Neural crest cell (in vitro differentiated cells): ENCODE results near the gene ONECUT1. TPM values are rescaled to one million over a fixed set of nuclear protein-coding genes. Genes with fewer than 3 reads are reported as not detected.

Experiments used
- DNase-seq: peaks from one replicate; pipeline ENCODE4 v3.0.0; 2021; ENCODE audit warnings: low read depth, mixed read lengths, low spot score
- H3K27ac Mint-ChIP-seq: one replicate; pipeline ENCODE4 v1.8.0; 2021; ENCODE audit warnings: mild to moderate bottlenecking, mixed read lengths; ENCODE audit not compliant: unreplicated experiment
- H3K27me3 Mint-ChIP-seq: 2 replicates; pipeline ENCODE4 v1.8.0; 2021; ENCODE audit warnings: low read depth, mild to moderate bottlenecking, mixed read lengths
- H3K36me3 Mint-ChIP-seq: 2 replicates; pipeline ENCODE4 v1.8.0; 2021; ENCODE audit warnings: low read depth, mild to moderate bottlenecking, mixed read lengths
- H3K4me1 Mint-ChIP-seq: 2 replicates; pipeline ENCODE4 v1.8.0; 2021; ENCODE audit warnings: mixed read lengths
- H3K4me3 Mint-ChIP-seq: one replicate; pipeline ENCODE4 v1.8.0; 2021; ENCODE audit warnings: mild to moderate bottlenecking, mixed read lengths
- H3K9me3 Mint-ChIP-seq: 2 replicates; pipeline ENCODE4 v1.8.0; 2021; ENCODE audit warnings: mixed read lengths
- total RNA-seq: library from RNA; stranded (reverse); gene quantifications from 2 replicates; pipeline ENCODE4 v1.2.1, GENCODE V29; 2021
- TF ChIP-seq, protein P1 (sequence below): fragments of 200-600 bp; sonication (generic); conservative IDR thresholded peaks from 2 replicates; pipeline ENCODE4 v1.5.0; 2021; ENCODE audit warnings: antibody characterized with exemption, mild to moderate bottlenecking

The ONECUT1 gene
- total RNA-seq, 1 donor from 2014 or later = 41.6 TPM

DNA sequence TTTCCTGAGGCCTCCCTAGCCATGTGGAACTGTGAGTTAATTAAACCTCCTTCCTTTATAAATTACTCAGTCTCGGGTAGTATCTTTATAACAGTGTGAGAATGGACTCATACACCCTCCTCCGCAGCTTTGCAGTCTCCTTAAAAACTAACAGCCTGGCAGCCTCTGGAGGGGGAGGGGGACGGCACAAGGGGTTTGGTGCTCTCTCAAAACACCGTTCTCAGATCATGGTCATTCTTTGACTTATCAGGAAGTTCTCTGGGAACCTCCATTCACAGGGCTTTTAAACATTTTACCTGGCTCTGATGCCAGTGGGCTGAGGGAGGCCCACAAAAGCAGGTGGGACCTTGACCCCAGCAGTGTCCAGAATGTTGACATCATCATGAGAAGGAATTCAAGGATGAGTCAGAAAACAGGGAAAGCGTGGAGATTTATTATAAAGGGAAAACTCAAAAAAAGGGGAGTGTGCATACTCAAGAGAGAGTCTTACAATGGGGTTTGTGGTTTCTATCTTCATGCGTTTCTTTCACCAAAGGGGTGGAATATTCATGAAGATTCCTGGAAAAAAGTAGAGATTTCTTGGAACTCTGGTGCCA lies 43.9 kb downstream of the ONECUT1 start:
- TF ChIP-seq, protein P1, sequence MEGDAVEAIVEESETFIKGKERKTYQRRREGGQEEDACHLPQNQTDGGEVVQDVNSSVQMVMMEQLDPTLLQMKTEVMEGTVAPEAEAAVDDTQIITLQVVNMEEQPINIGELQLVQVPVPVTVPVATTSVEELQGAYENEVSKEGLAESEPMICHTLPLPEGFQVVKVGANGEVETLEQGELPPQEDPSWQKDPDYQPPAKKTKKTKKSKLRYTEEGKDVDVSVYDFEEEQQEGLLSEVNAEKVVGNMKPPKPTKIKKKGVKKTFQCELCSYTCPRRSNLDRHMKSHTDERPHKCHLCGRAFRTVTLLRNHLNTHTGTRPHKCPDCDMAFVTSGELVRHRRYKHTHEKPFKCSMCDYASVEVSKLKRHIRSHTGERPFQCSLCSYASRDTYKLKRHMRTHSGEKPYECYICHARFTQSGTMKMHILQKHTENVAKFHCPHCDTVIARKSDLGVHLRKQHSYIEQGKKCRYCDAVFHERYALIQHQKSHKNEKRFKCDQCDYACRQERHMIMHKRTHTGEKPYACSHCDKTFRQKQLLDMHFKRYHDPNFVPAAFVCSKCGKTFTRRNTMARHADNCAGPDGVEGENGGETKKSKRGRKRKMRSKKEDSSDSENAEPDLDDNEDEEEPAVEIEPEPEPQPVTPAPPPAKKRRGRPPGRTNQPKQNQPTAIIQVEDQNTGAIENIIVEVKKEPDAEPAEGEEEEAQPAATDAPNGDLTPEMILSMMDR = no peak
- DNase-seq = no peak
- Mint-ChIP-seq H3K36me3 (peaks cover 5% of the 10 kb centered on the region), H3K27me3 (no peaks in the 10 kb centered on the region), H3K4me1 (peaks cover 4% of the 10 kb centered on the region), H3K9me3 (peaks cover 2% of the 10 kb centered on the region), H3K4me3 (no peak overlapping the region), H3K27ac (no peak overlapping the region)

DNA sequence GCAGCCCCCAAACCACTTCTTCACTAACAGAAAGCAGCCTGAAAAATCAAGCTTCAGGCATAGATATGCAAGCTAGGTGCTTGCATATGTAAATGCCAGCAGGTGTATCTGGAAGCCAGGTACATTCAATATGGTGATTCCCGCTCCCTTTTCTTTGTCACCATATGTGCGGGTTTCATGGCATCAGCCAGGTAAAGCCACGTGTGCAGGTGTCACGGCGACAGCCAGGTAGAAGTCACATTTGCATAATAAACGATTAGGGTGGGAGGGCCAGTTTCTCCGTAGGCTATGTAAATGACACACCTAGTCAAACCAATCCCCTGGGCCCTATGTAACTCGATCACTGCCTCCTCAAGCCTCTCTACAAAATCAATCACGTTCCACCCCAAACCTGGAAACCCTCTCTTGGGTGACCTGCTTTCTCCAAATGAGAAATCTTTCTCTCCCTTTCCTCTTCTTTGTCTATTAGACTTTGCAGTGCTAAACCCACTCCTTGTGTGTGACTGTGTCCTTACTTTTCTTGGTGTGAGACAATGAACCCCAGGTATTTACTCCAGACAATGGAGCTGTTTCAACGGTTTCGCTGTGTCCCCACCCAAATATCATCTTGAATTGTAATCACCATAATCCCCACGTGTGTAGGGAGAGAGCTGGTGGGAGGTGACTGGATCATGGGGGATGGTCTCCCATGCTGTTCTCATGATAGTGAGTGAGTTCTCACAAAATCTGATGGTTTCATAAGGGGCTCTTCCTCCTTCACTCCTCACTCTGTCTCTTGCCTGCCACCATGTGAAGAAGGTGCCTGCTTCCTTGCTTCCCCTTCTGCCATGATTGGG lies 44.6 kb downstream of the ONECUT1 start:
- H3K9me3 Mint-ChIP-seq = peaks cover 2% of the 10 kb centered on the region
- H3K27ac Mint-ChIP-seq = no peak overlapping the region
- H3K4me3 Mint-ChIP-seq = no peak overlapping the region
- H3K36me3 Mint-ChIP-seq = peaks cover 2% of the 10 kb centered on the region
- H3K27me3 Mint-ChIP-seq = no peaks in the 10 kb centered on the region
- no peak for DNase-seq
- TF ChIP-seq, protein P1 = no peak
- no peaks in the 10 kb centered on the region for H3K4me1 Mint-ChIP-seq

DNA sequence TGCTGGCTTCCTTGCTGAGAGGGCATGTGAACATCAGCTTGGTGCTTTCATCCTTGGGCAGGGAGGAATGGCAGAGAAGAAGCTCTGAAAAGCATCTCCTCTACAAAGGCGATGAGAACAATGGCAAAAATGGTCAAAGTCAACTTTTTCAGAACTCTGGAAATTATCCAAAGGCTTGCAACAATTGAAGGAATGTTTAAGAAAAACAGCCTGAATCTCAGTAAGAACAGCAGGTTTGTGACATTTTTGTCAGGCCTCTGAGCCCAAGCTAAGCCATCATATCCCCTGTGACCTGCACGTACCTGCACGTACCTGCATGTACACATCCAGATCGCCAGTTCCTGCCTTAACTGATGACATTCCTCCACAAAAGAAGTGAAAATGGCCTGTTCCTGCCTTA lies 51.8 kb downstream of the ONECUT1 start:
- Mint-ChIP-seq H3K4me1 (peaks cover 4% of the 10 kb centered on the region), H3K36me3 (no peaks in the 10 kb centered on the region), H3K27me3 (no peaks in the 10 kb centered on the region), H3K4me3 (no peak overlapping the region), H3K9me3 (no peaks in the 10 kb centered on the region), H3K27ac (no peak overlapping the region)
- TF ChIP-seq, protein P1 = no peak
- DNase-seq = no peak

DNA sequence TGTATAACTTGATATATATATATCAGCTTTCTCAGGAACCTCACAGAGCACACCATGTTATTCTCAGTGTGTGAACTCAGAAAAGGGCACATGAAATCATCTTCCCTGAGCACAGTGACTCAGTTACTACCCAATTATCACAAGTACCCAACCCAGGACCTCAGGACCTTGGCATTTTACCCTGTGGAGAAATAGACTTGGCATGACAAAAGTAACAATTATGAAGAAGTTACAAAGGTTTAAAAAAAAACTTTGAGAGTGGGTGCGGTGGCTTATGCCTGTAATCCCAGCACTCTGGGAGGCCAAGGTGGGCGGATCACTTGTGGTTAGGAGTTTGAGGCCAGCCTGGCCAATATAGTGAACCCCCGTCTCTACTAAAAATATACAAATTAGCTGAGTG lies 52.4 kb downstream of the ONECUT1 start:
- Mint-ChIP-seq H3K4me1 (peaks cover 4% of the 10 kb centered on the region), H3K4me3 (no peak overlapping the region)

DNA sequence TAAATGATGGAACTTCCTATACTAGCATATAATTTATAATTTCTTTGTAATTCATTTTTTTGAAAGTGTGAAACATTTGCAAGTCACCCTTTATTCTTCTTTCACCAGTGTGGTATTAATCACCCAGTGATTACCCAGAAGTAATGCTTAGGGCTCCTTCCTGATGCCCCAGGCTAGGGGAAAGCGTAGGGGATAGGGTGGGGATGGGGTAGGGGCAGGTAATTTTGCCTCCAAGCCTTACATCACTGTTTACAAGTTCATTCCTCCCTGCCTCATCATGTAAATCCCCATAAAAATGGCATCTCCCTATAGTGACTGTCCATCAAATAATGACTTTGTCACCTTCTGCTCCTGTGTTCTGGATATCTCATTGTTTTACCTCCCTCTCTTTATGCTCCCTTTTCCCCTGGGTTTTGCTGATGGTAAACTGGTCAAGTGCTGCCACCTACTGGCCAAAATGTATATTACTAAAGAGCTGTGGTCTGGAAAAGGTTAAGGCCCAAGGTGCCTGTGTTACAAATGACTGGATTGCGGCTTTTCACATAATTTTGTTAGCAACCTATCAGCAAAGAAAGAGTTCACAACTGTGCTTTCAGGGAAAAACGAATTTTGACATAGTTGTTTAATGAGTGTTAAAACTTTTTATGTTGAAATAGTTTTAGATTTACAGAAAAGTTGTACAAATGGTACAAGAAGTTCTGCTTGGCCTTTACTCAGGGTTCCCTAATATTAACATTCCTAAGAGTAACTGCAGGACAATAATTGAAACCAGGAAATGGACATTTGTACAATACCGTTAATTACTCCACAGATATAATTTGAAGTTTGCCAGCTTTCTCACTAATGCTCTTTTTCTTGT lies 54.7 kb downstream of the ONECUT1 start:
- Mint-ChIP-seq H3K4me1 (peaks cover 4% of the 10 kb centered on the region), H3K4me3 (no peak overlapping the region), H3K27ac (no peak overlapping the region), H3K27me3 (no peaks in the 10 kb centered on the region), H3K36me3 (no peaks in the 10 kb centered on the region), H3K9me3 (no peaks in the 10 kb centered on the region)
- TF ChIP-seq, protein P1 = peak; percentile 91
- DNase-seq = peak; percentile 86

More for the DNA sequence above, 52.4 kb downstream of the ONECUT1 start:
- Mint-ChIP-seq H3K27me3 (no peaks in the 10 kb centered on the region), H3K36me3 (no peaks in the 10 kb centered on the region), H3K9me3 (no peaks in the 10 kb centered on the region), H3K27ac (no peak overlapping the region)
- TF ChIP-seq, protein P1 = no peak
- DNase-seq = no peak
